HG03354 (cell line): ENCODE results near the gene GOLGA6L9.
"Not testable (repeated sequence)": the region's sequence is repeated elsewhere in the genome, so short reads cannot be mapped to it uniquely, and the experiment has no call there.

Source experiments
- ATAC-seq: cut with Tn5 transposase; IDR thresholded peaks from one replicate; pipeline ENCODE4 v1.9.1; 2021; ENCODE audit warnings: mild to moderate bottlenecking; ENCODE audit not compliant: unreplicated experiment, poor library complexity, severe bottlenecking

GOLGA6L9 gene, protein sequence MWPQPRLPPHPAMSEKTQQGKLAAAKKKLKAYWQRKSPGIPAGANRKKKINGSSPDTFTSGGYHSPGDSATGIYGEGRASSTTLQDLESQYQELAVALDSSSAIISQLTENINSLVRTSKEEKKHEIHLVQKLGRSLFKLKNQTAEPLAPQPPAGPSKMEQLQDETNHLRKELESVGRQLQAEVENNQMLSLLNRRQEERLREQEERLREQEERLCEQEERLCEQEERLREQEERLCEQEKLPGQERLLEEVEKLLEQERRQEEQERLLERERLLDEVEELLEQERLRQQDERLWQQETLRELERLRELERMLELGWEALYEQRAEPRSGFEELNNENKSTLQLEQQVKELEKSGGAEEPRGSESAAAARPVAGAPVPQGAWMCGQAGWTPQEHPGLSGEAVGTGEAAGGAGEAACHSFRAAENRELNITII

GRCh38 chr15:82429693-82430092 lies at the start of gene GOLGA6L9:
GOLGA6L9 (plus strand) TSS chr15:82429816; CDS start chr15:82430080, 264 bp downstream.
- ATAC-seq: not testable (repeated sequence)

DNA sequence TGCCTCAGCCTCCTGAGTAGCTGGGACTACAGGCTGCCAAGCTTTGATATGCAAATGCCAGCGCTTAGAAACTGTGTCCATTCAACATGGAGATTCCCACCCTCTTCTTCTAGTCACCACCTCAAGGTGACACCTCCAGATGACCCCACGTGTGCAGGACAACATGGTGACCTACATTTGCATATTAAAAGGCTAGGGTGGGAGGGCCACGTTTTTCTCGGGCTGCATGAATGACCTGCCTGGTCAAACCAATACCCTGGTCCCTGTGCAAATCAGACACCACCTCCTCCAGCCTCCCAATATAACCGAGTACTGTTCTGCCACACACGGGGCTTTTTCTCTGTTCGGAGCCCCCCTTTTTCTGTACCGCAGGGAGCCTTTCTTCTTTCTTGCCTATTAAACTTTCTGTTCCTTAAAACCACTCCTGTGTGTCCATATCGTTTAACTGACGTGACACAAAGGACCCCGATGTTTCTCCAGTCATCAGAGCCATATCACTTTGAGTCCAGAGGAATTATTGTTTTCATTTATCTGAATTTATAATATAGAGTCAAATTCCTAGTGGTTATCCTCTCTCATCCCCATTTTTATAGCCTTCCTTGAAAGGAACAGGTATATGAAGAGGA lies 48.2 kb upstream of the GOLGA6L9 start:
- not testable (repeated sequence) for ATAC-seq

GRCh38 chr15:82387209-82387608 lies 42.4 kb upstream of the GOLGA6L9 start:
- ATAC-seq: not testable (repeated sequence)

GRCh38 chr15:82390152-82390551 lies 39.5 kb upstream of the GOLGA6L9 start:
- not testable (repeated sequence) for ATAC-seq

DNA sequence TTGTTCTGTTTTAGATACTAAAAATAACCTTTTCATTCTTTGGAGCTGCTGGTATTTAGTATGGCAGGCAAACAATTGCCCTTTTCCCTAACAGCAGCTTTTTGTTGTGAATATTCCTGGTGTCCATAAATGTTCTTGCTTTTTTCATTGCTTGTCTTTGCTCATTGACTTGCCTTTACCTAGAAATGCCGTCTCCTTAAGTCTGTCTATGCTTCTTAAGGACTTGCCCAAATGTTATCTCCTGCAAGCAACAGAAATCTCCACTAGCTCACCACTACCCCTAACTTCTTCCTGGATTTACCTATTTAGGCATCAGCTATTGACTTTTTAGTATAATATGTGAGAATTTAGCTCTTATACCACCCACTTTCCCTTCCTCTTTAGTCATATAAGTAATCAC lies 37.5 kb upstream of the GOLGA6L9 start:
- not testable (repeated sequence) for ATAC-seq

- ATAC-seq: no peak
These were observed 35.9 kb upstream of the GOLGA6L9 start for GRCh38 chr15:82393671-82394070.

- ATAC-seq: not testable (repeated sequence)
These were observed 33.8 kb upstream of the GOLGA6L9 start for GRCh38 chr15:82395788-82396187.

GRCh38 chr15:82397817-82398216 lies 31.8 kb upstream of the GOLGA6L9 start:
- ATAC-seq: no peak

- ATAC-seq: peak; percentile 20
These were observed 30.8 kb upstream of the GOLGA6L9 start for GRCh38 chr15:82398785-82399184.

DNA sequence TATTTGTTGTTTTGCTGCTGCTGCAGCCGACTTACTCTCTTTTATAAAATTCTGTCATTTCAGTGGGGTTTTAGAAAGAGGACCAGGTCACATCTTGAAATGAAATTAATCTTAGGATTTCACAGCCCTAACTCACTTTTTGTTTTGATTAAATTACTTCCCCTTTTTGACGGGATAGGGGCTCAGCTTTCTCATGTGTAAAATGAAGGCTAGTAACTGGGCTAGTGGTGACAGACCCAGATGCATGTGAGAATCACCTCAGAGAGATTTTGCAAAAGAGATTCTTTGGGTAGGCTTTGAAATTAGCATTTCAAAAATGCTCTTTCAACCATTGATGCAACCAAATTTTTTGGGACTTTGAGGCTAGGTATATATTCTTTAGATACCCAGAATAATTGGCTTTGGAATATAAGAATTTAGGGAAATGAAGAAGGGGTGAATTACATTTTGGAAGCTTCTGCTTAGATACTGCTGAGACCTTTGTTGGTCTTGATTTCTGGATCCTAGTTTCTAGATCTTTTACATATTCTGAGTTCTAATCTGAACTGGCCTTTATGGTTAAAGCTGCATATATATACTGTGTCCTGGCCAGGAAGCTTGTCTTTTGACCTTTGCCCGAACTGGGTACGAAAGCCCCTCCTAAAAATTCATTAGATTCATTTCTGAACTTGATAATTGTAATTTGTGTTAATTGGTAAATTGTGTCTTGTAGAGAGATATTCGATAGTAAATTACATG lies 30.1 kb upstream of the GOLGA6L9 start:
- ATAC-seq: peak; percentile 83

DNA sequence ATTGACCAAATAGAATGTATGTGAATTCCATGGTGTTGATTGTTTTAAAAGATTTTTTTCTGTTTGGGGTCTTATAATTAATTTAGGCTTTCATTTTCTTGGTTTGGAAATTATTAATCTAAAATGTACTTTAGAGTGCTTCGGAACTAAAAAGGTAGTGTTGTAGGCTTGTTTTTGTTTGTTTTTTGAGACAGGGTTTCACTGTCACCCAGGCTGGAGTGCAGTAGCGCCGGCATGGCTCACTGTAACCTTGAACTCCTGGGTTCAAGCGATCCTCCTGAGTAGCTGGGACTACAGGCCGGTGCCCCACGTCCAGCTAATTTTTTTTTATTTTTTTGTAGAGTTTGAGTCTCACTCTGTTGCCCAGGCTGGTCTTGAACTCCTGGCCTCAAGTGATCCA lies 27.7 kb upstream of the GOLGA6L9 start:
- not testable (repeated sequence) for ATAC-seq

GRCh38 chr15:82402341-82402740 lies 27.3 kb upstream of the GOLGA6L9 start:
- ATAC-seq: not testable (repeated sequence)

DNA sequence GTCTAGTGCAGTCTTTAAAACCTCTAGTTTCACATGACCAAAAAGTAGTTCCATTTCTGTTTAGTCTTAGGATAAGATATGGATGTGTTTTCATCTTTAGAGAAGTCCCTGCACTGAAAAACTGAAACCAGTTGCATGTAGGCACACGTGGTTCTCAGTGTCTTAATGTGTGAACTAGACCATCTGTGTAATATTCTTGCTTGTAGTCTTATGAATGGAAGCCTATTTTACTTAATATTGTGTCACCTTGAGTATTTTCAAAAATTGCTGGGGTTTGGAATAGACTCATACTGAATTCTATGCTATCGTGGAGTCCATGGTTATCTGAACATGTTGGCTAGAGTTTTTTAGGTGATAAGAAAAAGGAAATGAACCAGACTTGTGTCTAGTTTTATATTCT lies 23.4 kb upstream of the GOLGA6L9 start:
- ATAC-seq: not testable (repeated sequence)

DNA sequence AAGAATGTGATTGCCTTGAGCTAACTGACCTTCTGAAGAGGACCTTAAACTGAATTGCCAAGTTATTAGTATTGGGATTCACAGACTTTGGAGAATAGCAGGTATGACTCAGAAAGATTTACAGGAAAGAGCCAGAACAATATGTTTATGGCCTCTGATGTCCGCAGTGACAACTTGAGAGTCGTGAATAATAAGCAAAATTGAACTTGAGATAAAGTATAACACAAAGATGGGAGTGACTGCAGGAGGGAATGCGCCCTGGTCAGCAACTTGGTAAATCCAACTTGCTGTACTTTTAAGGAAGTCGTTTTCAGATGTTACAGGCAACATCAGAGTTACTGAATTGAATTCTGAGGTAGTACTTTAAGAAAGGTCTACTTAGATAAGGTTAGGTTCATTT lies 19.3 kb upstream of the GOLGA6L9 start:
- ATAC-seq: not testable (repeated sequence)

DNA sequence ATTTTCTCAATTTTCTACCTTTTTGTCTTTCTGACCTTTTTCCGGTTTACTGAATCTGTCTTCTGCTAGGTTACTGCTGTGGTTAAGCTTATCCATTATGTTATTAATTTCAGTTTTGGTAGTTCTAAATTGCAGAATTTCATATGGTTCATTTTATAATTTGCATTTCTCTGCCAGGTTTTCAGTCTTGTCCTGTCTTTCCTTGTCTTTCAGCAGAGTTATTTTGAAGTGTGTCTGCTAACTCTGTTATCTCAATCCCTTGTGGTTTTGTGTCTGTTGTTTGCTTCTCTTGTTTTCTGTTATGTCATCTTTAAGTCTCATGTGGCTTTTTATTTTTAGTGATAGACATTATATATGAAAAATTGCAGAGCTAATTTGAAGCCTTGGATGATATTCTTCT lies 18.0 kb upstream of the GOLGA6L9 start:
- peak; percentile 72 for ATAC-seq

GRCh38 chr15:82414525-82415191 lies 15.0 kb upstream of the GOLGA6L9 start:
- ATAC-seq: peak; percentile 62

- ATAC-seq: not testable (repeated sequence)
These were observed 9.1 kb upstream of the GOLGA6L9 start for GRCh38 chr15:82420516-82420915.

GRCh38 chr15:82420966-82421365 lies 8.7 kb upstream of the GOLGA6L9 start:
- ATAC-seq: not testable (repeated sequence)

DNA sequence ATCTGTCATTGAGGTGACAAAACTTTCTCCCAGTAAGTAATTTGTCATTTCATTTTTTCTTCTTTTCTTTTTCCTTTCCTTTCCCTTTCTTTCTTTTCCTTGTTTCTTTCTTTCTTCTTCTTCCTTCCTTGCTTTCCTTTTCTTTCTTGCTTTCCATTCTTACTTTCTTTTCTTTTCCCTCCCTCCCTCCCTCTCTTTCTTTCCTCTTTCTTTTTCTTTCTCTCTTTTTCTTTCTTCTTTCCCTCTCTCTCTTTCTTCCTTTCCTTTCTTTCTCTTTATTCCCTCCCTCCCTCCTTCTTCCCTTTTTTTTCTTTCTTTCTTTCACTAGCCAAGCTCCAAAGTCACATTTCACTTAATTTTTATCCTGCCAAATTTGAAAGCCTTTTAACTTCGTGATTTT lies 2.5 kb upstream of the GOLGA6L9 start:
- not testable (repeated sequence) for ATAC-seq

DNA sequence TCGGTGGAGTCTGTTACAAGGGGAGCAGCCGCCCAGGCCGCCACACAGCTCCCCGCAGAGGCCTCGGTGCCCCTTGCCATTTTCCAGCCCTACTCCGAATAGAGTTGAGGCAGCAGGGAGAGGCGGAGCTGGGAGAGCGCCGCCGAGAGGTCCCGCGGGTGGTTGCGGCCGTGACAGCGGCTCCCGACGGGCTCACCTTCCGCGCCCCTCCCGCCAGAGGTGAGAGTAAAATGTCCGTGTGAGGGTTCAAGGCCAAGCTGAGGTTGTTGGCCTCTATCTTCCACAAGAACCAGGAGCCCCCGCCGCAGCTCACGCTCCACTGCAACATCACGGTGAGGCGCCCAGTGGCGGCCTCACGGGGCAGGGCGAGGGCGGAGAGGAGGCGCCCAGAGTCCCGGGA lies 15.8 kb downstream of the GOLGA6L9 start:
- not testable (repeated sequence) for ATAC-seq
